ENCODE data around the gene SRRM1.

DNA sequence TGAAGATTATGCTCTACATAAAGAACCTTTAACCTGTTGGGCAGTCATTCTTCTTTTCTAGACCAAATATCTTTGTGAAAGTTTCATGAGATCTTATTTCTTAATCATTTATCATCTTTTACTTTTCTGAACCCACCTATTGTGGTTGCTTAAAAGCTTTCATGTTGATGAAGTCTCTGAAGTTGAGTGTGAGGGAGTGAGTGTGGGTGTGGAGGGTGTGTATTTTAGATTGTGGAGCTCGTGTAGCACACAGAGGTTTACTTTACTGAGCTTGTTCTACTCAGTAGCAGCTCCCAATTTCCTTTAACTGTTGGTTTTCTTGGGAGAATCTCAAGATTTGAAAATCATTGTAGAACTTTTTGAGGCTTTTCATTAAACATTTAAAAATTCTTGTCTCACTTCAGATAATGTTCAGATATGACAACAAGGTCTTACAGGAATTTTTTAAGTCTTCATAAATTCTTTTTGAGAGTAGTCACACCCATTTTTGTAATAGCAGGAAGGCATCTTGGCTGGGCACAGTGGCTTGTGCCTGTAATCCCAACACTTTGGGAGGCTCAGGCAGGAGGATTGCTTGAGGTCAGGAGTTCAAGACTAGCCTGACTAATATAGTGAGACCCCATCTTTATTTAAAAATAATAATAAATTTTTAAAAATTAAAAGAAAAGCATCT lies 17.0 kb downstream of the SRRM1 start:
- no peak for TF ChIP-seq POLR2A (IDR thresholded peaks at IDR 0.05; ENCODE audit: control extremely low read depth in 1 of 2, low read depth in 2 of 2, low read length in 2 of 2)
- TF ChIP-seq BACH1 (IDR thresholded peaks at IDR 0.05; ENCODE audit: low read length), result no peak
- TF ChIP-seq POLR2AphosphoS5 (IDR thresholded peaks at IDR 0.05; ENCODE audit: low read depth, low read length), result no peak
- TF ChIP-seq EZH2 (IDR thresholded peaks at IDR 0.05; ENCODE audit: low read depth, low read length, severe bottlenecking), result no peak
- TF ChIP-seq, protein P1, sequence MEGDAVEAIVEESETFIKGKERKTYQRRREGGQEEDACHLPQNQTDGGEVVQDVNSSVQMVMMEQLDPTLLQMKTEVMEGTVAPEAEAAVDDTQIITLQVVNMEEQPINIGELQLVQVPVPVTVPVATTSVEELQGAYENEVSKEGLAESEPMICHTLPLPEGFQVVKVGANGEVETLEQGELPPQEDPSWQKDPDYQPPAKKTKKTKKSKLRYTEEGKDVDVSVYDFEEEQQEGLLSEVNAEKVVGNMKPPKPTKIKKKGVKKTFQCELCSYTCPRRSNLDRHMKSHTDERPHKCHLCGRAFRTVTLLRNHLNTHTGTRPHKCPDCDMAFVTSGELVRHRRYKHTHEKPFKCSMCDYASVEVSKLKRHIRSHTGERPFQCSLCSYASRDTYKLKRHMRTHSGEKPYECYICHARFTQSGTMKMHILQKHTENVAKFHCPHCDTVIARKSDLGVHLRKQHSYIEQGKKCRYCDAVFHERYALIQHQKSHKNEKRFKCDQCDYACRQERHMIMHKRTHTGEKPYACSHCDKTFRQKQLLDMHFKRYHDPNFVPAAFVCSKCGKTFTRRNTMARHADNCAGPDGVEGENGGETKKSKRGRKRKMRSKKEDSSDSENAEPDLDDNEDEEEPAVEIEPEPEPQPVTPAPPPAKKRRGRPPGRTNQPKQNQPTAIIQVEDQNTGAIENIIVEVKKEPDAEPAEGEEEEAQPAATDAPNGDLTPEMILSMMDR (IDR thresholded peaks at IDR 0.05; ENCODE audit: control extremely low read depth in 1 of 3, insufficient read depth in 1 of 3, low read depth in 1 of 3, low read length in 3 of 3), result no peak
- TF ChIP-seq TCF12 (IDR thresholded peaks at IDR 0.05; ENCODE audit: low read depth, low read length), result no peak

Data from H1 (cell line).